ENCODE data around the gene GLB1L3. TPM values are rescaled to one million over a fixed set of nuclear protein-coding genes. Genes with fewer than 3 reads are reported as not detected.
"Not testable (repeated sequence)": the region's sequence is repeated elsewhere in the genome, so short reads cannot be mapped to it uniquely, and the experiment has no call there.

GLB1L3 gene
- total RNA-seq, 1 experiment from 2014 or later = not detected

- H4K20me1 ChIP-seq (ENCODE audit: insufficient read depth) = no peaks in the 10 kb centered on the region
- POLR2A ChIA-PET = no interaction called here
- no peaks in the 10 kb centered on the region for H3K27me3 ChIP-seq (ENCODE audit: insufficient read depth, low read length)
- DNase-seq (ENCODE audit: low read depth, low spot score) (no peak), ATAC-seq (no peak)
- TF ChIP-seq ATF3 (IDR thresholded peaks at IDR 0.05) (no peak), ZNF274 (IDR thresholded peaks at IDR 0.05; ENCODE audit: low read depth, low read length) (no peak), EZH2 (IDR thresholded peaks at IDR 0.05) (no peak), YY1 (IDR thresholded peaks at IDR 0.05; ENCODE audit: extremely low read depth, insufficient replicate concordance, low read depth, low read length) (no peak), EZH2phosphoT487 (IDR thresholded peaks at IDR 0.05; ENCODE audit: borderline replicate concordance) (no peak), SIN3A (IDR thresholded peaks at IDR 0.05; ENCODE audit: low read depth) (no peak)
- H3K4me3 ChIP-seq (replicated peaks in 1 of 2; ENCODE audit: low read depth in 1 of 2, low read length in 2 of 2) = no peak overlapping the region
- no peaks in the 10 kb centered on the region for H3K79me2 ChIP-seq (ENCODE audit: insufficient read depth, low read length)
- CTCF ChIA-PET = no interaction called here
- intact Hi-C loops (cut with micrococcal nuclease) = no loop called here
- RAD21 ChIA-PET (ENCODE audit: low non-redundant PET in 1 of 2, low total read pairs in 2 of 2, uncharacterized antibody in 2 of 2, unreplicated experiment in 2 of 2) = no interaction called here
- no peaks in the 10 kb centered on the region for H3K9me3 ChIP-seq (ENCODE audit: control insufficient read depth in 1 of 2, insufficient read depth in 1 of 2, low read depth in 1 of 2, low read length in 2 of 2)
- no peak overlapping the region for H3K4me2 ChIP-seq (ENCODE audit: low read length)
- H3K9me2 ChIP-seq (ENCODE audit: insufficient read depth) = no peaks in the 10 kb centered on the region
- no peaks in the 10 kb centered on the region for H3K4me1 ChIP-seq (ENCODE audit: control insufficient read depth in 1 of 2, insufficient read depth in 2 of 2, low read length in 2 of 2)
- H2AFZ ChIP-seq (ENCODE audit: low read depth, low read length, poor library complexity, severe bottlenecking) = no peak overlapping the region
- no peaks in the 10 kb centered on the region for H3K36me3 ChIP-seq (ENCODE audit: control insufficient read depth in 1 of 2, insufficient read depth in 2 of 2, low read length in 2 of 2)
- H3K9ac ChIP-seq (ENCODE audit: low read length) = no peak overlapping the region
- no TSS peak for BruUV-seq (replicated peaks)
- no peak overlapping the region for H3K27ac ChIP-seq (ENCODE audit: low read depth, low read length)
Measured at GRCh38 chr11:134317103-134317502, 40.9 kb downstream of the GLB1L3 start.

GRCh38 chr11:134321373-134321772, 45.2 kb downstream of the GLB1L3 start:
- H3K4me3 ChIP-seq (replicated peaks in 1 of 2; ENCODE audit: low read depth in 1 of 2, low read length in 2 of 2); DNase-seq (ENCODE audit: low read depth, low spot score); H3K9me2 ChIP-seq (ENCODE audit: insufficient read depth); intact Hi-C loops (cut with micrococcal nuclease); H4K20me1 ChIP-seq (ENCODE audit: insufficient read depth); H3K4me1 ChIP-seq (ENCODE audit: control insufficient read depth in 1 of 2, insufficient read depth in 2 of 2, low read length in 2 of 2); H2AFZ ChIP-seq (ENCODE audit: low read depth, low read length, poor library complexity, severe bottlenecking); CTCF ChIA-PET; BruUV-seq (replicated peaks); H3K9me3 ChIP-seq (ENCODE audit: control insufficient read depth in 1 of 2, insufficient read depth in 1 of 2, low read depth in 1 of 2, low read length in 2 of 2); H3K27ac ChIP-seq (ENCODE audit: low read depth, low read length); H3K27me3 ChIP-seq (ENCODE audit: insufficient read depth, low read length); H3K4me2 ChIP-seq (ENCODE audit: low read length); H3K79me2 ChIP-seq (ENCODE audit: insufficient read depth, low read length); POLR2A ChIA-PET; RAD21 ChIA-PET (ENCODE audit: low non-redundant PET in 1 of 2, low total read pairs in 2 of 2, uncharacterized antibody in 2 of 2, unreplicated experiment in 2 of 2); H3K36me3 ChIP-seq (ENCODE audit: control insufficient read depth in 1 of 2, insufficient read depth in 2 of 2, low read length in 2 of 2); H3K9ac ChIP-seq (ENCODE audit: low read length); ATAC-seq: not testable (repeated sequence)
